Heart left ventricle (tissue), 13 donors: ENCODE data around the gene DPYSL5.

Source experiments
- CTCF ChIP-seq, 12 donors: fragments of 200-600 bp; sonication (generic) in 4 of 12; IDR thresholded peaks; one replicate each; pipeline versions ENCODE4 v1.5.0 to v1.8.0; 2018 to 2022; ENCODE audit warnings: antibody characterized with exemption in 12 of 12, mild to moderate bottlenecking in 5 of 12
- POLR2A ChIP-seq, 2 donors: fragments of 450-650 bp; IDR thresholded peaks; one replicate each; pipeline ENCODE4 v1.6.1; 2017; ENCODE audit warnings: antibody characterized with exemption in 2 of 2, mild to moderate bottlenecking in 2 of 2, moderate library complexity in 2 of 2
- donor health status: ischemic (EF 13 %, LVEDD 7.1; RV severe dilation, severe dysfunction).
- donor health status: DM: no; HTN: yes; CAD: no.
- donor health status: DM: no; HTN: no; CAD: no.
- donor health status: ischemic (EF 25% LVEDD 6.9; RV normal size, moderate dysfunction).
- donor health status: ischemic (EF 25% LVEDD 5.7; RV mildly dilated, moderate dysfunction).
- donor health status: ischemic (EF 35%, LVEDD 5.7; RV mildly dilated, moderate dysfunction).
- donor health status: nonischemic (EF 11% LVEDD 7.7; RV severe dilation, severe dysfunction).
- donor health status: DM: yes; HTN: yes; CAD: no.
- donor health status: PGD.
- donor health status: ischemic (EF 29% LVEDD 5.4; RV normal size, mild dysfunction).
- donor health status: nonischemic (EF 23%, LVEDD 6.1; RV moderate dilation, normal function).

GRCh38 chr2:26818972-26819371, 29.0 kb upstream of the DPYSL5 start:
- no peak for TF ChIP-seq CTCF (IDR thresholded peaks at IDR 0.05)
- no peak for TF ChIP-seq POLR2A (IDR thresholded peaks at IDR 0.05)
